ENCODE data around the gene RAB6B. TPM values are rescaled to one million over a fixed set of nuclear protein-coding genes. Genes with fewer than 3 reads are reported as not detected.

RAB6B gene
- polyA plus RNA-seq, 3 donors: 17.0 to 18.9 (median 18.4) TPM

GRCh38 chr3:133838296-133838789 lies 57.3 kb downstream of the RAB6B start:
- DNase-seq: no peak

DNA sequence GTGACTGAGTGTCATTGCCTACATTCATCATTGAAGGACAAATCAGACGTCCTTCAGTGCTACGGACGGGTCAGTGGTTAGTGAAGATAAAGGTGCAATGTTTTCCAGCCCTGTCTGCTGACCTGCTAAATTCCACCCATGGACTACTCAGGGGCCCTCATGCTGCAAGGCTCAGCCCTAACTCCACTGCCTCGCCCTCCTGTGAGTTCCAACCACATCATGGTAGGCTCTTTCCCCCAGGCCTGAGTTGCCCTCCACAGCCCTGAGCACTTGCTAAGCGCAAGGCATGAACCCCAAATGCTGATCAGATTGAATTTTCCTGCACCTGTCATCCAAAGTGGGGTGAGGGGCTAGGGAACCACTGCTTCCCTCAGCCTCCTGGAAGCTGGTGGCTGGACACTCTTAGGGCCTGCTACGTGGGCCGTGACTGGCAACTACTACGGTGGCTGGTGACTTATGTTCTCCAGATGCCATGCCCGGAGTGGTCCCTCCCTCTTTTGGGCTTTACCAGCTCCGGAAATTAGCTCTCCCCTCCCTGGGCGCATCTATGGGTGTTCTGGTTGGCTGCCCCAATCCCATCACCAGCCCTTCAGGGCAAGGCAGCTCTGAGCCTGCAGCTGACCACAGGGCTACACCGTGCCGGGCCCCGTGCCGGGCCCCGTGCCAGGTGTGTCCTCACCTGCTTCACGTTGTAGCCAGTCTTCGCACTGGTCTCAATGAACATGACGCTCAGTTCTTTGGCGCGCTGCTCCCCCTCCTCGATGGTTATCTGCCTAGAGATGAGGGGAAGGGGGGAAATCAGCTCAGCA lies 58.0 kb downstream of the RAB6B start:
- no peak for DNase-seq

DNA sequence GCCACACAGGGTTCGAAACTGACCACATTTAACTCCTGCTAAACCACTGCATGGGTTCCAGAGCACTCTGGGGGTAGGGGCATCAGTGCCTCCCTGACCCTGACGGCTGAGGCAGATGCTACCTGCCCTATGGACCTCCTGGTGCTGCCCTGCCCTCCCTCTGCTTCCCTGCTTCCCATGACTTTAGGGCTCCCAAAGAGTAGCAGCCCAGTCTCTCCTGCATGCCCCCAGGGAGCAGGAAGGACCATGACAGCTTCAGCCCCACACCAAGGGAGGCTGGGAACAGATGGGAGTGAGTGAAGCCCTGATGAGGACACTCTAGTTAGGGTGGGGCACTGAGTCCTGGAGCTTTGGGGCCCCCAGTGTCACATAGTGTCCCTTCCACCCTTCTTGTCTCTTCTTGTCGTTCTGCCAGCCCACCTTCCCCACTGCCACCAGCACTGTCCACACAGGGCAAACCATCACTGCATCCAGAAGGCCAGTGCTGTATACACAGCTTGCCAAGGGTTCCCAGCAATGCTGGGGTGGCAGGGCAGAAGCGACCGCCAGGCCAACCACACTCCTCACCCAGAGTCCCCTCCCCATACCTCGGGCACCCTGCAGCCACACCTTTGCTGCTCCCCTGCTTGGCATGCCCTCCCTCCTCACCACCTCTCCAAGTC lies 59.1 kb downstream of the RAB6B start:
- DNase-seq: no peak

- no peak for DNase-seq
These were observed 59.7 kb downstream of the RAB6B start for GRCh38 chr3:133835961-133836360.

DNA sequence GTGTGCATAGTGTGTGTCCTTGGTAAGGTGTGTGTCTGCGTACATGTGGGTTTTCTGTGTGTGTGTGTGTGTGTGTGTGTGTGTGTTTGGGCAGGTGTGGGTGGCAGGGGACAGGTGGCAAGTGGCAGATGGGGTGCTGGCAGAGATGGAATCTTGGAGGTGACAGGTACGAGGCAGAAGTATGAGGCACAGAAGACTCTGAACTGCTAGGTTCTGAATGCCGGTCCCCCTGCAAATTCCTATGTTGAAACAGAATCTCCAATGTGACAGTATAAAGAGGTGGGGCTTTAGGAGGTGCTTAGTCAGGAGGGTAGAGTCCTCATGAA lies 60.3 kb downstream of the RAB6B start:
- no peak for DNase-seq

- DNase-seq: no peak
These were observed 60.9 kb downstream of the RAB6B start for GRCh38 chr3:133834621-133835417.

GRCh38 chr3:133833880-133834620 lies 61.6 kb downstream of the RAB6B start:
- DNase-seq: no peak

- no peak for DNase-seq
These were observed 62.4 kb downstream of the RAB6B start for GRCh38 chr3:133833267-133833666.

DNA sequence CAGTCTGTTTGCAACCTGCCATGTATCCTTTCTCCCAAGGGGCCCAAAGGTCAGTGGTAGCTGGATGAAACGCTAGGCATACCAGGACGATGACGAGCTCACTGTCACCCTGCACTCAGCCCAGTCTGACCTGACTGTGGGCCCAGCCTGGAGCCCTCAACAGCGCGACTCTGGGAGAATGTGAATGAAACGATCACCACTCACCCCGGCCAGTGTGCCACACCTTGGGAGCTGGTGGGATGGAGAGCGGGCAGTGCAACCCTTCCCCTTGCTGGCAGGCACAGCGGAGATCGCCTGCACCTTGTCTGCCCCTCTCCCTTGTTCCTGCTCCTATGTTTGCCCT lies 62.9 kb downstream of the RAB6B start:
- DNase-seq: no peak

DNA sequence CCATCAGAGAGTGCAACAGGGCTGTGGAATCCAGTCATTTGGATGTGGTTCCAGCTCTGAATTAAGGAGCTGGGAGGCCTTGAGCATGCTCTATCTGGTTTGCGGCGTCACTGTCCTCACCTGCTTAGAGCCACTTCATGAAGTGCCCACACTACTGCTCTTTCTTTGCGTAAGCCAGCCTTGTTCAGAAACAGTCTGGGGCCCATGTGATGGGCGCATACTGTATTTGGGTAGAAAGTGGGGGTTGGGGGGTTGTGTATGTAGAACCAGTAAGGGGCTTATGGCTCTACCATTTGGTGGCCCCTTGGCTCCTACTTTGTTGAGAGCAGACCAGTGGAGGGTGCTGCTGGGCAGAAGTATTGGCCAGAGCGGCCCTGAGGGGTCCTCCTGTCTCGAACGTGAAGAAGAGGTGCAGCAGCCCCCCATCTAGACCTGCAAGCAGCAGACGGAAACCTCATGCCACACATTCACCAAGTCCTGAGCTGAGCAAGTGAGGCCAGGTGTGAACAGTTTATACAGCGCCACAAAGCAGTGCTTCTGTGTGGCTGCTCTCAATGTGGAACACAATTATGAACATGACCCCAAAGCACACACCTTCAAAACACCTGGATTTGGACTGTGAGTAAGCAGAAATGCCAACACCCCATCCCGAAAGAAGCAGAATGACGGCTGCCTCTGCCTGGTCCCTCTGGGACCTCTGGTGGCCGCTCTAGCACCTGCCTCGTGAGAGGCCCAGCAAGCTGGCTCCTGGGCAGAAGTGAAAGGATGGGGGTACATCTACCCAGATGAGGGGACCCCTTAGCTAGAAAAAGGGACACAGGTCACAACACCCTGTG lies 63.5 kb downstream of the RAB6B start:
- no peak for DNase-seq

DNA sequence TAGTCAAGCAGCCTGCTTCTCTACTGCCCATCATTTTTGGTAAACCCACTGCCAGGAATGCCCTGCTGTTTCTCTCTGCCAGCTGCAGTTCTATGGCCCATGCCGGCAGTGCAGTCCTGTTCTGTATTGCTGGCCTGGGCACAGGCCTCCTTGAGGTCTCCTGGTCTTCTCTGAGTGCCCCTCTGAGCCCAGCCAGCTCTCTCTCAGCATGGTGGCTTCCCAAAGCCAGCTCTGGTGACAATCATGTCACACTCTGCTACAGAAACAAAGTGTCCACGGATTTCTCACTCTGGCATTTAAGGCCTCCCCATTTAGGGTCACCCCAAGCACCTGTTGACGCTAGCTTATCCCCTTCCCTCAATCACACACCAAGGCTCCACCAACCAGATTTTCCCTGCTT lies 65.6 kb downstream of the RAB6B start:
- DNase-seq: no peak

- DNase-seq: no peak
These were observed 66.4 kb downstream of the RAB6B start for GRCh38 chr3:133829310-133829707.

DNA sequence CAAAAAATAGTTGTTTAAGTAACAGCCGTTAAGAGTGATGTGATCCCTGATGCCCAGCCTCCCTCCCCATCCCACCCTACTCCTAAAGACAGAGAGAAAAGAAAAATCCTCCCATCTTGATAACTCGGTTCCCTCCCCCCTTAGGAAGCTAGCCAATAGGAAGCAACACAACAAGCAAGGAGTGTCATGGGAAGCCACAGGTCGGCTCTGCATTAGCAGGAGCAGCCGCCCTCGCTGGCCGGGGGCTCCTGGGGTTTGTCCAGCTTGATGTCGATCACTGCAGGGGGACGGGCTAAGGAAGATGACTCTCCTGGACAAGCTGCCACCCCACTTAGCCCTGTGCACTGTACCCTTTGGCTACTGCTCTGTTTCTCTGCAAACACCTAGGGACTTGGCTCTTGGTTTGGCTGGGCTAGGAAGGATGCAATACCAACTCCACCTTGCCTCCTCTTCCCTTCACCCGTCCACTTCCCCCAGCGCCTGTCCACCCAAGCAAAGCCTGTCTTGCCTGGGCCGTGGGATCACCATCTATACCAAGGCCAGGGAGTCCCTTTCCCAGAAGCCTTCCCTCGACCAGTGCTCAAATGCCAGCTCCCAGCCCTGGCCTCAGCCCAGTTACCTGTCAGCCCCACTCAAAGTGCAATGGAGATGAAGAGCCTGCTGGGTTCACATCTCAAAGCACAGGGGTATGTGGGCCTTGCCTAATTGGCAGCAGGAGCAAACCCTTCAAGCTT lies 66.9 kb downstream of the RAB6B start:
- no peak for DNase-seq

DNA sequence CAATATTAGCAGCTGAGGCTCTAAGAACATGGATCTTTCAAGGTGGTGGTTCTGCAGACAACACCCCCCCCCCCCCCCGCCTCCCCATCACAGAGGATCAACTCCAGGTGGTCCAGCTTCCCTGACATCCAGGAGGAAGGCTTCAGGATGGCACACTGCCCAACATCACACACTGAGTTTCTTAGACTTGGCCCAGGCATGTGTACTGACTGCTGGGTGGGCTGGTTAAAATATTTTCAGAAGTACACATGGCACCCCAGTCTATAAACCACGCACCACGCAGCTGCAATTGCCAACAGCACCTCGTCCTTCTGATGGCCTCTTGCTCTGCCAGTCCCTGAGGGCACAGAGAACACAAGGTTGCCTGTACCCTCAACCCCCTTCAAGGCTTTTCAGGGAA lies 68.0 kb downstream of the RAB6B start:
- DNase-seq: no peak

DNA sequence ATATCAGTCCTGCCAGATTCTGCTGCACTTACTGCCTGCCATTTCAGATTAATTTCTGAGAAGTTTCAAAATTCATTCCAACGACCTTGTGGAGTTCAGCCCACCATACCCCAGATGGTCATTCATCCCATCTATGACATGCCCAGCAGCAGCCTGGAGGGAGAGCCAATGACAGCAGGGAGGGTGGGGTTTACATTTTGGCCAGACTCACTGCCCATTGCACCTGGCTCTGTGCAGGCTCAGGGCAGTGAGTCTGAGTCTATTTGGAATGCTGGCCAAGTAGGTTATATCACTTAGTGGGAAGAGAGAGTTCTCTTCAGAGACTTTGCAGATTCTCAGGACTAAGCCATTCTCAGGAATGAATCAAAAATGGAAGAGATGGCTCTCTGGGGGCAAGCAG lies 68.5 kb downstream of the RAB6B start:
- DNase-seq: no peak

DNA sequence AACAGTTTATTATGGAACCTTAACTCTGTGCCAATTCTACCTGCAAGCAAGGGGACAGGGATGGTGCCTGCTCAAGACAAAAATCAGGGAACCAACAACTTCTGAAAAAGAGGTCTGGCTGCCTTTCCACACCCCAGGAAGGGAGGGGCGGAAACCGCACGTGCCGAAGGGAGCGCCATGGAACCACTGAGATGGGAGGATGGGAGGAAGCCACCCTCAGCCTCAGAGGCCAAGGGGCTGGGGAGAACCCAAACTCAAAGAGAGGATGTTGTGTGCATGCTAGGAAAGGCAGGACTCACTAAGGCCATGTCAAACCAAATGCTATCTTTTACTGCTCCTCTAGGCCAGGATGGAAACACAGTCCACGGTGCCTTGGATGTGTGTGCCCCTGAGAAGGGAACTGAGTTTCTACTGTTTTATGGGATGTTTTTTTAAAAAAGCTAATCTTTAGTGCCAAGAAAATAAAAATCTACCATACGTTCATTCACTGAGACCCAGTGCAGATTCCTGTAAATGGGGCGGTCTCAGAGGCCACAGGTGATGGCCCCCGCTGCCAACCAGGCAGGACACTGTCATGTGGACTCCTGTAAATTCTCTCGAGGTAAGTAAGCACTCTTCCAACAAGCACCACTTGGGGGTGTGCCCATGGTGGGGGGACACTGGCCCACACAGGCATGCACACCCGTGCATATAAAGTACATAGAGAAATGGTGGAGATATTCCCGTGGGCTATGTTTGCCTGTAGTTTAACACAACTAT lies 69.5 kb downstream of the RAB6B start:
- DNase-seq: no peak

GRCh38 chr3:133824961-133825485 lies 70.7 kb downstream of the RAB6B start:
- no peak for DNase-seq

DNA sequence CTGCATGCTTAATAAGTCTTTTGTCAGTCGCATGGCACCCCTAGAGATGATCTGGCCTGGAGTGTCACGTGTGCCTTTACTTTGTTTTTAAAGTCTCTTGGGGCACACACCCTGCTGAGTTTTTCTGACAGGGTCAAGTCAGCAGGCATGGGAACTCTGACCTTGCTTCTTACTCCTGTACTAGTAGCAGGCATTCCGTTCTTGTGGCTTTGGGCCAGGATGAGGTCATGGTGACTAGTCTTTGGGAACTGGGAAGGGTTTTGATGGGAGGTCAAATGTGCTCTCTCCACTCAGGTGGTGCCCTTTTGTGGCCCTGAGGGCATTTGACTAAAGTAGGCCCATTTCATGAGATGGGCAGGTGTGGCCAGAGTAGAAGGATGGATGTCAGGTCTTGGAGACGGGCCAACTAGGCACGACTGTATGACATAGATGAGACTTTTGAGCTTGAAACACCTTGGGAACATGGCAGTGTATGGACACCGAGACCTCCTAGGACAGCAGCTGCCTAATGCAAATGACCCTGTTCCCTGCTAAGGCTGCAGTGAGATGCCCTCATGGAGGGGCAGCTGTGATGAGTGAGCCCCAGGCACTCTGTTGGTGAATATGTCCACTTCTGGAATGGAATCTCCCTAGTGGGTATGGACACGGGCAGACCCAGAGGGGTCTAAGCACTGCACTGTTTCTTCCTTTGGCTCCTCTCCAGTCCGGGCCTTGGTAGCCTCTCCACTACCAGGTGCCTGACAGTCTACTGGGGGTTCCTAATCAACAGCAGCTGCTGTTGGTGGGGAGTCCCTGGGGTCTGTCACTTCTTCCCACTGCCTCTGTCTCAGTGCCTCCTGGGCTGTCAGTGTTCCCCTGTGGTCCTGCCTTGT lies 73.7 kb downstream of the RAB6B start:
- DNase-seq: no peak
